ENCODE results near the gene RHOG.
"Not testable (repeated sequence)": the region's sequence is repeated elsewhere in the genome, so short reads cannot be mapped to it uniquely, and the experiment has no call there.

The RHOG gene

DNA sequence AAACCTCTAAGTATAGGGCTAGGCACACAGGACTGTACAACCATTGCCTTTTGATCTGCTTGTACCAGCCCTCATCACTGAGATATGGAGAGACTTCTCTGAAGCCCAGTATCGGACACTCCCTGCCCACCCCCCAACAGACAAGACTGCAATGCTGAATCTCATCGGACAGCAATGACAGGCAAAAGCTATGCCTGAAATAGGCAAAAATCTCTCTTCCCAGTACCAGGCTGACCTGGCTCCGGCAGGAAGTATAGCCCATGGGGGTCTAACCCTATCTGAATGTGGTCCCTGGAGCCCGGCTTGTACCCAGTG is 6.5 kb downstream of the RHOG start:
- no peak for DNase-seq (ENCODE audit: low read depth in 2 of 2)

GRCh38 chr11:3833449-3833848 is 7.3 kb downstream of the RHOG start:
- no peak for DNase-seq (ENCODE audit: low read depth in 2 of 2)

DNA sequence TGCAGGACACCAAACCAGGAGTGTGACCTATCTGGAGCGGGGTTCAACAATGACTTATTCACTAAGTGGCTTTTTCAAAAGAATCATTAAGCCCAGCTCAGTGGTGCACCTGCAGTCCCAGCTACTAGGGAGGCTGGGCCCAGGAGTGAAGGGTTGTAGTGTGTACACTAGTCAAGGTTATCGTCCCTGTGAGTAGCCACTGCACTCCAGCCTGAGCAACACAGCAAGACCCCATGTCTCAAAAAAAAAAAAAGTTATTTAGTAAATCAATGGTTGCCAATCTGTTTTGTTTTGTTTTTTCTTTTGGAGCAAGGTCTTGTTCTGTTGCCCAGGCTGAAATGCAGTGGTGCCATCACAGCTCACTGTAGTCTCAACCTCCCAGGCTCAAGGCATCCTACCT is 7.9 kb downstream of the RHOG start:
- DNase-seq (ENCODE audit: low read depth in 2 of 2): no peak

GRCh38 chr11:3831378-3832239 is 9.2 kb downstream of the RHOG start:
- DNase-seq (ENCODE audit: low read depth in 2 of 2): no peak

DNA sequence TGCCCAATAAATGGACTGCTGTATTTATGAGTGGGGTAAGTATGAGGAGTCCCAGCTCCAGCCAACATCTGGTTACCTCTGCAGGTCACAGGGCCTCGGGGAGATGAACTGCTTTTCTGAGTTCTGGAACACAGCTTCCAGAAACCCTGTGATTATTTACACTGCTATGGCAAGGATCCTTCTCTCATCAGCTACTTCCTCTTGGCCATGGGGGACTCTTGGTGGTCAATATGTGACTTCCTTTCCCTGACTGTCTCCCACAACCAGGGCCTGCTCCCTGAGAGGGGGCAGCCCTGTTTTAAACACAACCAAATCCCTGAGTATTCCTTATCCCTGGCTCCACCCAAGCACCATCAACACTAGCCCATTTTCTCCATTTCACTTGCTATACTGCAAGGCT is 10.0 kb downstream of the RHOG start:
- no peak for DNase-seq (ENCODE audit: low read depth in 2 of 2)

DNA sequence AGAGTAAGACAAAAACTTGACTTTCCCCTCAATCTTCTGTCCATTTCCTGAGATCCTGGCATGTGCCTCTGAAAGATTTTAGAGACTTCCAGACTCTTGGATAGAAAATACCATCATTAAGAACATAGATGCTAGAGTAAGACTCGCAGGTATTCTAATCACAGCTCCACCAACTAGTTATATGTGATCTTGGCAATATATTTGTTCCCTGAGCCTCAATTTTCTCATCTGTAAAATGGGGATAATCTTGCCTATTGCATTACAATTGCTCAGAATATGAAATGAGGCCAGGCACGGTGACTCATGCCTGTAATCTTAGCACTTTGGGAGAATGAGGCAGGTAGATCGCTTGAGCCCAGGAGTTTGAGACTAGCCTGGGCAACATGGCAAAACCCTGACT is 10.7 kb downstream of the RHOG start:
- DNase-seq (ENCODE audit: low read depth in 2 of 2): no peak

- DNase-seq (ENCODE audit: low read depth in 2 of 2): no peak
Measured at GRCh38 chr11:3827434-3828186, 13.1 kb downstream of the RHOG start.

DNA sequence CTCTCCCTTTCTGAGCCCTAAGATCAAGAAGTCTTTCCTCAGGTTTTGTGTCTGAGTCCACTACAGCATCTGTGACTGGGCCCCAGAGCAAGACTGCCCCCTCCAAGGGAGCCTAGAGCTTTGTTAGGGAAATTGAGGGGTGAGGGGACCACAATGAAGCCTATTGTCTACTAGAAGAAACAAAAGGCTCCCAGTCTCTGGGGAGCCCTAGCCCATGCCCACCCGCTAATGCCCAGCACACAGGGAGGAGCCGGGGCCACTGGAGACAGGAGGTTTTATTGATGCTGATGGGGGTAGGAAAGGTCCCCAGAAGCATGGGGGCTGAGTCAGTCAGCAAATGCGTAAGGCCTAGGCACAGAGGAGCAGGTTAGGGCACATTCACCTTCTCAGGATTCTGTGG is 14.0 kb downstream of the RHOG start:
- no peak for DNase-seq (ENCODE audit: low read depth in 2 of 2)

DNA sequence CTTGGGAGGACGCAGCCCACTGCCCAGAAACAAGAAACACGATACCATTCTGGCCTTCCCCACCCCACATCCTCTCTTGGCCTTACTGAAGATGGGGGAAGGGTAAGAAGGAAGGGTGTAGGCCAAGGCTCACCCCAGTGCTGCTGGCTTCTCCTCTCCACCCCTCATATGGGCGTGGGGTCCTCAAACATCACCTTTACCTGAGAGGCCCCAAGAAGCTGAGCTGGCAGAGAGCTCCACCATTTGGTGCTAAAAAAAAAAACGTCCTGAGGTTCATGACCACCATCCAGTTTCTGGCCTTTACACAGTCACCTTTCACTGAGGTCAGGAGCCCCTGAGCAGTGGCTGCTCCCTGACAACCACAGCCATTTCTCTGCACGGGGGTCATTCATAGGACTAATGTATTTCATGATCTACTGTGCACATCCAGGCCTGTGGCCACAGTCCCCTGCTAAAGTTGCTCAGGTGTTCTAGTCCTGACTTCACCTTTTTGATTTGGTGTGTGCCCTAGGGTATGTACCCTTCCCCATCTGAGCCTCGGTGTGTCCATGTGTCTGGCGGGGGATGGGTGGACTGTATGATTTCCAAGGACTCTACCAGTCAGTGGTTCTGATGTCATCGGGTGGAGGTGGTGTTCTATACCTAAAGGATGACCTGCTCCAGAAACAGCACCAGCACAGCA is 15.1 kb downstream of the RHOG start:
- no peak for DNase-seq (ENCODE audit: low read depth in 2 of 2)

DNA sequence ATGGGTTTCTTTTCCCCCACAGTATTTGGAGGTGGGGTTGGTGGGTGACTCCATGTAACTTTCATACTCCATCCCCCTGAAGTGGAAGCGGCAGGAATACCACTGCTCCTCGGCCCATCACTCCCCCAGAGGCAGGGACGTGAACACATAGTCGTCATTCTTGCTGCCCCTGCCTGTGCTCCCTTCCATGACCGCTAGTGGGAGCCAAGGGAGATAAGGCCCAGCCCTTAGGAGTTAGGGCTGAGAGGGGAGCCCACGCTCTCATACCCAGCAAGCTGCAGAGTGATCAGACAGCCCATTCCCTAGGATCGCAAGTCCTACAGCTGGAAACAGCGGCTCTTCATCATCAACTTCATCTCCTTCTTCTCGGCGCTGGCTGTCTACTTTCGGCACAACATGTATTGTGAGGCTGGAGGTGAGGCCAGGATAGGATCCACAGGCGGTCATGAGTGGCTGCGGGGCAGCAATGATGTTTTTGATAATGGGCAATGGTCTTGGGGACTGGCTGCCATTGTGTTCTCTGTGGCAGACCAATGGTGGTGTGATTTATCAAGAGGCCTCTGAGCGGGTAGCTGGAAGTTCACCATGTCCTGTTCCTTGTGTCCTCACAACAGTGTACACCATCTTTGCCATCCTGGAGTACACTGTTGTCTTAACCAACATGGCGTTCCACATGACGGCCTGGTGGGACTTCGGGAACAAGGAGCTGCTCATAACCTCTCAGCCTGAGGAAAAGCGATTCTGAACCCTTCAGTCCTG is 15.9 kb downstream of the RHOG start:
- peak; percentile 68 to 73 for DNase-seq (ENCODE audit: low read depth in 2 of 2)

DNA sequence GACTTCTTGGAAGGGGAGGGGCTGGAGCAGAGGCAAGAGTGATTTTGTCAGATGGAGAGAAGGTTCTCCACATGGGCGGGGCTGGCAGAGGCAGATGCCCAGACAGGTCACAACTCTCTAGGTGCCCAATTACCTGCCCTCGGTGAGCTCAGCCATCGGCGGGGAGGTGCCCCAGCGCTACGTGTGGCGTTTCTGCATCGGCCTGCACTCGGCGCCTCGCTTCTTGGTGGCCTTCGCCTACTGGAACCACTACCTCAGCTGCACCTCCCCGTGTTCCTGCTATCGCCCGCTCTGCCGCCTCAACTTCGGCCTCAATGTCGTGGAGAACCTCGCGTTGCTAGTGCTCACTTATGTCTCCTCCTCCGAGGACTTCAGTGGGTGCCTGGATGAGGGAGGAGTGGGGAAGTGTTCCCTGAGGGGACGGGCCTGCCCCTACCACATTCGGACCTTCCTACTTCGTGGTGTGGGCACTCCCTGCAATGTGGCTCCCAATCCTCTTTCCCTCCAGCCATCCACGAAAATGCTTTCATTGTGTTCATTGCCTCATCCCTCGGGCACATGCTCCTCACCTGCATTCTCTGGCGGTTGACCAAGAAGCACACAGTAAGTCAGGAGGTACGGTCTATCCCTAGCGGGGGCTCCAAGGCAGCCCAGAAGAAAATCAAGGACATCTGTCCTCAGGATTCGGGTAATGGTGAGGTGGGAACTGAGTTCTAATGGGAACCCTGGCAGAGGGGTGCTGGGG is 16.8 kb downstream of the RHOG start:
- no peak for DNase-seq (ENCODE audit: low read depth in 2 of 2)

- no peak for DNase-seq (ENCODE audit: low read depth in 2 of 2)
Measured at GRCh38 chr11:3823303-3823702, 17.5 kb downstream of the RHOG start.

DNA sequence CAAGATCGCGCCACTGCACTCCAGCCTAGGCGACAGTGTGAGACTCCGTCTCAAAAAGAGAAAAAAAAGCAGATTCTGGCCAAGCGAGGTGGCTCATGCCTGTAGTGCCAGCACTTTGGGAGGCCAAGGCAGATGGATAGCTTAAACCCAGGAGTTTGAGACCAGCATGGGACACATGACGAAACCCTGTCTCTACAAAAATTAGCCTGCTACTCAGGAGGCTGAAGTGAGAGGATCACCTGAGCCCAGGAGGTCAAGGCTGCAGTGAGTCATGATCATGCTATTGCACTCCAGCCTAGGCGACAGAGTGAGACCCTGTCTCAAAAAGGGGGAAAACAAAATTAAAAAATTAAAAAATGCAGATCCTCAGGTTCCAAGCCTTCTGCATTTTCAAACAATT is 18.4 kb downstream of the RHOG start:
- DNase-seq (ENCODE audit: low read depth in 2 of 2): no peak

DNA sequence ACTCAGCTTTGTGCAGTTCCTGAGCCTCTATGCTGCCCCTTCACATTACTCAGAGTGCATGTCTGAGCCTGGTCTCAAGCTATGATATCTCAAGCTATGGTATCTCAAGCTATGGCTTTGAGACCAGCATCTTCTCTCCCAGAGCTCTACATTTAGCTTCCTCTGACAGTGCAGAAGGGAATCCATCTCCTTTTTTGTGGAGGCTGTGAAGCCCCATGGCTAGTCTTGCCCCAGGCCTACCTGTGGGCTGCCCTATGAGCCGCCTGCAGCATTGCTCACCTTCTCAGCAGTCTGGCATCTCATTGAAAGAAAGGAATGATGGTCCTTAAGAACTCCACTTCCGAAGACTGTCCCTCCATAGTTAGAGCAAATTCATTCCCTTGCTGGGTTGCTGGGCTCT is 19.8 kb downstream of the RHOG start:
- DNase-seq (ENCODE audit: low read depth in 2 of 2): no peak

DNA sequence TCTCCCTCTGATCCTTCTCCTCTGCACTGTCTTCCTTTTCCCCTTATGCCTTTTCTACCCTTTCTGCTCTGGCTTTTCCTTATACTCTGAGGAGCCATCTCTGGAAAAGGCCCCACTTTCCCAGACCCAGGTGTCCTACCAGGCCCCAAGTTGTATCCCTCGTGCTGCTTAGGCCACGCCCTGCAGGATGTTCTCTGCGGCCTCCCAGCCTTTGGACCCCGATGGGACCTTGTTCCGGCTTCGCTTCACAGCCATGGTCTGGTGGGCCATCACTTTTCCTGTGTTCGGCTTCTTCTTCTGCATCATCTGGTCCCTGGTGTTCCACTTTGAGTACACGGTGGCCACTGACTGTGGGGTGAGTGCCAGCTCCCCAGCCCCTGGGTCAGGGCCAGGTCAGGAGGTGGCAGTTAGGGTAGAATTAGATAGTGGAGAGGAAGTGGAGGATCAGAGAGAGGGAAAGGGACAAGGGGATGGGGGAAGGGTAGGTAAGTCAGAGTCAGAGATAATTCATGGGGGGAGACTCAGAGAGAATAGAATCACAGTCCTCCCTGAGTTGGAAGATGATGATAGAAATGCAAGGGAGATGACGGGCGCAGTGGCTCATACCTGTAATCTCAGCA is 23.5 kb downstream of the RHOG start:
- DNase-seq (ENCODE audit: low read depth in 2 of 2): no peak

- DNase-seq (ENCODE audit: low read depth in 2 of 2): no peak
Measured at GRCh38 chr11:3816673-3817072, 24.1 kb downstream of the RHOG start.

DNA sequence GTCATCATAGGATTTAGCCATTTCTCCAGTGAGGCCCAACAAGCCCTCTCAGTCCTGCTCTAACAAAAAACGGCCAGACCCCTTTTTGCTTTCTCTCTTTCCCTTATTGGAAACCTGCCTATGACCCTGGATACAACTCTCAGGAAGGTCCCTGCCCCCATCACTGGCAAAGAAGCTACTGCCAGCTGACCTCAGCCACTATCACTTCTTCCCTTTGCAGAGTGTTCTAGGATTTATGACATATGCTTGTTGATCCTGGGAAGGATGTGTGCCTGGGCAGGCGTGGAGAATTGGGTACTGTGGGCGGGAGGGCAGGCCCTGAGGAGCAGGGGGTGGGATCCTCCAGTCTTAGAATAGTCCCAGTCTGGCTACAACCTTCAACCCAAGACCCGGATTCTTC is 24.9 kb downstream of the RHOG start:
- no peak for DNase-seq (ENCODE audit: low read depth in 2 of 2)

DNA sequence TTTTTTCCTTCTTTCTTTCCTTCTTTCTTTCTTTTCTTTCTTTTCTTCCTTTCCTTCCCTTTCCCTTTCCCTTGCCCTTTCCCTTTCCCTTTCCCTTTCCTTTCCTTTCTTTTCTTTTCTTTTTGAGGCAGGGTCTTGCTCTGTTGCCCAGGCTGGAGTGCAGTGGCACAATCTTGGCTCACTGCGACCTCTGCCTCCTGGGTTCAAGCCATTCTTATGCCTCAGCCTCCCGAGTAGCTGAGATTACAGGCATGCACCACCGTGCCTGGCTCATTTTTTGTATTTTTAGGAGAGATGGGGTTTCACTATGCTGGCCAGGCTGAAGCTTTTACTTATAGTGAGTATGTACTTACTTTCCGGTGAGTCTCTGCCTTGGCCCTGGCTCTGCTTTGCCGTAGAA is 25.9 kb downstream of the RHOG start:
- not testable (repeated sequence) for DNase-seq (ENCODE audit: low read depth in 2 of 2)

DNA sequence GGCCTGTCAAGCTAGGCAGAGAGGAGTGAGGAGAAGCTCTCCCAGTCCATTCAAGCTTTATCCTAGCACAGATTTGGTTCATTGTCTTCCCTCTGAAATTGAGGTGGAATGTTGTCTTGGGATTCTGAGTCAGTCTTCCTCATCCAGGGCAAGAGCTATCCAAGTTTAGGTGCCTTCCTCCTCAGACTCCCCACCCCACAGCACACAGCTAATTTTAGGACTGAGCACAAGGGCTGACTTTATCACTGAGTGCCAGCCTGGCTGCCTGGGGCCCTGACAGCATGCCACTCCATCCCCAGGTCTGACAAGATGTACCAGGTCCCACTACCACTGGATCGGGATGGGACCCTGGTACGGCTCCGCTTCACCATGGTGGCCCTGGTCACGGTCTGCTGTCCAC is 29.8 kb downstream of the RHOG start:
- DNase-seq (ENCODE audit: low read depth in 2 of 2): no peak

DNA sequence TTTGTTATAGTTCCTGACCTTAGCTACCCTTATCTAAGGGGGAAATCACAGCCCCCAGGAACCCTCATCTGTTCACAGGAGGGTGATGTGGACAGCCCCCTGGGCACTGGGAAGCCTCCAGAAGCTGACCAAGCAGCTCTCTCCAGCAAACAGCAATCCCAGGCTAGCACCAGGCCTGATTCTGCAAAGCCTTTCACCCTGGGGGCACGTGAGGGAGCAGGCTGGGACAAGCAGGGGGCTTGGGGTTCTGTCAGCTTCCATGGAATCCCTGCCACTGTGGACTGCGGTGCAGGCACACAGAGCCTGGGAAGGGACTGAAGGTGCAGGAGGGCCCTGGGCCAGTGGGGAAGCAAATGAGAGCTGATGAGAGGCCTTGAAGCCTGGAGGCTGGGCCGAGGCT is 30.3 kb downstream of the RHOG start:
- no peak for DNase-seq (ENCODE audit: low read depth in 2 of 2)

DNA sequence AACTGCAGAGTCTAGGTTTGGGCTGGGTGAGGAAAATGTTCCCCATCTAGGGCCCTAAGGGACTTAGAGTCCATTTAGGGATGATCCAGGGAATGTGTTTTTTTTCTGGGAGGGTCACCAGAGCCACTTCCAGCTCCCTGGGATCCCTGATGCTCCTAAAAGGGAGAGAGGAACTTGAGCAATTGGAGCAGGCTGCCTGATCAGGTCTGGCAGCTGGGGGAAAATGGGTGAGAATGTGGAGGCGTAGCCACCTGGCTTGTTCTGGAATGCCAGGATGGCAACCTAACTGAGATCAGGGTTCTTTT is 31.2 kb downstream of the RHOG start:
- no peak for DNase-seq (ENCODE audit: low read depth in 2 of 2)
